AG09309 (cell line): Measurements from ENCODE around the gene PARK7.

Source experiments
- DNase-seq: peaks from one replicate; pipeline ENCODE4 v3.0.0-alpha.2; 2010; ENCODE audit warnings: low read depth
- H3K4me3 ChIP-seq: 2 replicates; pipeline ENCODE4 v1.5.1; 2011; ENCODE audit warnings: mild to moderate bottlenecking, low read depth, low read length, moderate library complexity; ENCODE audit not compliant: control insufficient read depth
- TF ChIP-seq, protein P1 (sequence below): IDR thresholded peaks from 2 replicates; pipeline ENCODE4 v1.5.1; 2011; ENCODE audit warnings: mild to moderate bottlenecking, low read depth, low read length, inconsistent platforms; ENCODE audit not compliant: insufficient read depth, control insufficient read depth; ENCODE audit errors: missing control alignments

Gene PARK7

DNA sequence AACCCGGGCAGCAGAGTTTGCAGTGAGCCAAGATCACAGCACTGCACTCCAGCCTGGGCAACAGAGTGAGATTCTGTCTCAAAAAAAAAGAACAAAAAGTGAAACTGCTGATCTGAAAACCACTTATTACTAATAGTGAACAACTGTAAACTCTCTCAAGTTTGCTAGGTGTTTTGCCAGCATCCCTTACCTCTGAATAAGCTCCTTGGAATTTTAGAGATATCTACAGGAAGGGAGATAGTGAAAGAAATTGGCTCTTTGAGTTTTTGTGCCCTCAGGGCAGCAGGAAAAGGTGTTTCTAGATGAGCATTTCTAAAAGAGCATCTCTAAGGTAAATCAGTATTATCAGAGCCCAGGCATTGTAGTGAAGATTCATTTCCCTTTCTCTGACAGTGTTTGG, 27.1 kb downstream of the PARK7 start:
- no peak for DNase-seq

GRCh38 chr1:7989762-7990428, 28.4 kb downstream of the PARK7 start:
- no peak for DNase-seq
- TF ChIP-seq, protein P1, sequence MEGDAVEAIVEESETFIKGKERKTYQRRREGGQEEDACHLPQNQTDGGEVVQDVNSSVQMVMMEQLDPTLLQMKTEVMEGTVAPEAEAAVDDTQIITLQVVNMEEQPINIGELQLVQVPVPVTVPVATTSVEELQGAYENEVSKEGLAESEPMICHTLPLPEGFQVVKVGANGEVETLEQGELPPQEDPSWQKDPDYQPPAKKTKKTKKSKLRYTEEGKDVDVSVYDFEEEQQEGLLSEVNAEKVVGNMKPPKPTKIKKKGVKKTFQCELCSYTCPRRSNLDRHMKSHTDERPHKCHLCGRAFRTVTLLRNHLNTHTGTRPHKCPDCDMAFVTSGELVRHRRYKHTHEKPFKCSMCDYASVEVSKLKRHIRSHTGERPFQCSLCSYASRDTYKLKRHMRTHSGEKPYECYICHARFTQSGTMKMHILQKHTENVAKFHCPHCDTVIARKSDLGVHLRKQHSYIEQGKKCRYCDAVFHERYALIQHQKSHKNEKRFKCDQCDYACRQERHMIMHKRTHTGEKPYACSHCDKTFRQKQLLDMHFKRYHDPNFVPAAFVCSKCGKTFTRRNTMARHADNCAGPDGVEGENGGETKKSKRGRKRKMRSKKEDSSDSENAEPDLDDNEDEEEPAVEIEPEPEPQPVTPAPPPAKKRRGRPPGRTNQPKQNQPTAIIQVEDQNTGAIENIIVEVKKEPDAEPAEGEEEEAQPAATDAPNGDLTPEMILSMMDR, result no peak
- H3K4me3 ChIP-seq, result no peak overlapping the region

More for the DNA sequence above, 27.1 kb downstream of the PARK7 start:
- TF ChIP-seq, protein P1, result no peak
- no peak overlapping the region for H3K4me3 ChIP-seq

DNA sequence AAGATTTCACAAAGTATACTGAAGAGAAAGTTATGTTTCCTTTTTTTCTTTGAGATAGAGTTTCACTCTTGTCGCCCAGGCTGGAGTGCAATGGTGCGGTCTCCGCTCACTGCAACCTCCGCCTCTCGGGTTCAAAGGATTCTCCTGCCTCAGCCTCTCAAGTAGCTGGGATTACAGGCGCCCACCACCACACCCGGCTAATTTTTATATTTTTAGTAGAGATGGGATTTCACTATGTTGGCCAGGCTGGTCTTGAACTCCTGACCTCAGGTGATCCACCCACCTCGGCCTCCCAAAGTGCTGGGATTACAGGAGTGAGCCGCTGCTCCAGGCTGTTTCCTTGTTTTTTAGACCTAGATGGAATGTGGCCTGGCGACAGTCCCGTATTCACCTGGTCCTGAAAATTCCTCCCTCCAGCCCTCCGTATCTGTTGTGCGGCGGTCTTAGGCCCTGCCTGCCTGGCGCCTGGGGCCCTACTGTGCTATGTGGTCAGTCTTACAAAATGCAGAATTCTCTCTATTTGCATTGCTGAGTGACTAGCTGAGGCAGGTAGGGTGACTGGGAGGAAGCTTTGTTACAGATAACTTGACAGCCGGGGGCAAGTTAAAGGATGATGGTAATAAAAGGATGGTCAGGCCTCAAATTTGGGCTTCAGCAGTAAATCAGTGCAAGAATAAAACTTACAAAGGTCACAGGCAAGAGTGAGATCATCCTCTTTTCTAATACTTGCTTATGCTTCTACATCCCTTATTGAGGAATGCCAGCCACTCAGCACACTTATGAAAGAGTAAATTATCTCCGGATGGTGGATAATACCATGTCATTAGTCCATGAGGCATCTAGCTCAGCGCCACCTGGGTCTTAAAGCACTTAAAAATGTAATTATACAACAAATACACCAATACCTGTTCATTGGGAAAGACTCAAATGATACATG, 30.3 kb downstream of the PARK7 start:
- no peak for DNase-seq
- no peak overlapping the region for H3K4me3 ChIP-seq
- TF ChIP-seq, protein P1, result no peak

GRCh38 chr1:7992885-7993284, 31.4 kb downstream of the PARK7 start:
- no peak overlapping the region for H3K4me3 ChIP-seq
- TF ChIP-seq, protein P1, result no peak
- DNase-seq, result no peak

DNA sequence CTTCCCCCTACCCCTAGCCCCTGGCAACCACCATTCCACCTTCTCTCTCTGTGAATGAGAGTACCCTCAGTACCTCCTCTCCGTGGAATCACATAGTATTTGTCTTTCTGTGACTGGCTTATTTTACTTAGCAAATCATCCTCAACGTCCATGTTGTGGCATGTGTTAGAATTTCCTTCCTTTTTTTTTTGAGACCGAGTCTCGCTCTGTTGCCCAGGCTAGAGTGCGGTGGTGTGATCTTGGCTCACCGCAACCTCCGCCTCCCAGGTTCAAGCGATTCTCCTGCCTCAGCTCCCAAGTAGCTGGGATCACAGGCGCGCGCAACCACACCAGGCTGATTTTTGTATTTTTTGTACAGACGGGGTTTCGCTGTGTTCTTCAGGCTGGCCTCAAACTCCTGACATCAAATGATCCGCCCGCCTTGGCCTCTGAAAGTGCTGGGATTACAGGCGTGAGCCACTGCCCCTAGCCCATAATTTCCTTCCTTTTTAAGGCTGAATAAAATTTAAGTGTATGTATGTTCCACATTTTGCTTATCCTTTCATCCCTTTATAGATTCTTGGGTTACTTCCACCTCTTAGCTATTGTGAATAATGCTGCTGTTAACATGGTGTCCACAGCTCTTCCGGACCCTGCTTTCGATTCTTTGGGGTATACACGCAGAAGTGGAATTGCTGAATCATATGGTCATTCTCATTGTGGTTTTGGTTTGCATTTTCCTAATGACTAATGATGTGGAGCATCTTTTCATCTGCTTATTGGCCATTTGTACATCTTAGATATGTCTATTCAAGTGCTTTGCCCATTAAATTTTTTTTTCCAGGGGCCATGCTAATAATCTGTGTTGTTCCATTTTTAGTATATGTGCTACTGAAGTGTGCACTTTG, 32.3 kb downstream of the PARK7 start:
- DNase-seq, result peak; percentile 55
- TF ChIP-seq, protein P1, result no peak
- H3K4me3 ChIP-seq, result no peak overlapping the region

DNA sequence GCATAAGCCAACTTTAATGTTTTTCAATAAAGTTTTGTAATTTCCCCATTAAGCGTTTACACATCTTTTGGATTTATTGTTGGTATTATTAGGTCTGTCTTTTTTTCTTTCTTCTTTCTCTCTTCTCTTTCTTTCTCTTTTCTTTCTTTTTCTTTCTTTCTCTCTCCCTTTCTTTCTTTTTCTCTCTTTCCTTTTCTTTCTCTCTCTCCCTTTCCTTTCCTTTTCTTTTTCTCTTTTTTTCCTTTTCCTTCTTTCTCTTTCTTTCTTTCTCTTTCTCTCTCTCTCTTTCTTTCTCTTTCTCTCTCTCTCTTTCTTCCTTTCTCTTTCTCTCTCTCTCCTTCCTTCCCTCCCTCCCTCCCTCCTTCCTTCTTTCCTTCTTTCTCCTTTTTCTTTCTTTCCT, 33.3 kb downstream of the PARK7 start:
- DNase-seq, result no peak
- TF ChIP-seq, protein P1, result no peak

More for the DNA sequence above, 33.3 kb downstream of the PARK7 start:
- no peak overlapping the region for H3K4me3 ChIP-seq
